Colonic mucosa (tissue), 4 donors: ENCODE results near the gene ASB18. TPM values are rescaled to one million over a fixed set of nuclear protein-coding genes. Genes with fewer than 3 reads are reported as not detected.

Source experiments
- DNase-seq: peaks from one replicate; pipeline ENCODE4 v3.0.0-alpha.2; 2020
- H3K27ac ChIP-seq: fragments of 200-600 bp; one replicate; pipeline ENCODE4 v1.8.0; 2021
- H3K27me3 ChIP-seq: fragments of 200-600 bp; one replicate; pipeline ENCODE4 v1.8.0; 2021
- H3K36me3 ChIP-seq: fragments of 200-600 bp; one replicate; pipeline ENCODE4 v1.8.0; 2021
- H3K4me1 ChIP-seq: fragments of 200-600 bp; one replicate; pipeline ENCODE4 v1.8.0; 2021; ENCODE audit warnings: mild to moderate bottlenecking
- H3K4me3 ChIP-seq: fragments of 200-600 bp; one replicate; pipeline ENCODE4 v1.8.0; 2021
- H3K9ac ChIP-seq, 2 donors: one replicate each; pipeline ENCODE4 v1.7.0; 2013; ENCODE audit warnings: control low read depth in 2 of 2, low read depth in 2 of 2, low read length in 2 of 2
- H3K9me3 ChIP-seq: fragments of 200-600 bp; one replicate; pipeline ENCODE4 v1.8.0; 2021
- CTCF ChIP-seq: fragments of 200-600 bp; IDR thresholded peaks from one replicate; pipeline ENCODE4 v1.8.0; 2022; ENCODE audit warnings: antibody characterized with exemption, mild to moderate bottlenecking
- intact Hi-C: fragments of 100-400 bp; cut with DNase I; formaldehyde crosslinking; loops from one replicate; pipeline ENCODE4 v1.14.1; 2022
- total RNA-seq, 2 donors: library from RNA; stranded (reverse); fragmentation: NEBNext Ultra II Directional in 1 of 2; extraction: Animal tissue kit (Norgen Biotek cat#: 25700) in 1 of 2; gene quantifications; one replicate each; pipeline ENCODE4 v1.2.1, GENCODE V29; 2021
- donor health status: healthy.
- donor health status: DM: no; HTN: no; CAD: no.
- donor health status: DM: no; HTN: no; CAD: no.

Gene ASB18
- total RNA-seq, 2 donors from 2014 or later = not detected

- H3K36me3 ChIP-seq = no peaks in the 10 kb centered on the region
- H3K27me3 ChIP-seq = no peaks in the 10 kb centered on the region
- H3K27ac ChIP-seq = no peak overlapping the region
- H3K9me3 ChIP-seq = no peaks in the 10 kb centered on the region
- H3K9ac ChIP-seq = no peak overlapping the region
- H3K4me3 ChIP-seq = no peak overlapping the region
- intact Hi-C loops = no loop called here
- no peak for TF ChIP-seq CTCF
- no peaks in the 10 kb centered on the region for H3K4me1 ChIP-seq
- DNase-seq = no peak
Measured at GRCh38 chr2:236244256-236244655, 19.9 kb downstream of the ASB18 start.

- H3K9me3 ChIP-seq = no peaks in the 10 kb centered on the region
- TF ChIP-seq CTCF = no peak
- peaks cover 5% of the 10 kb centered on the region for H3K27me3 ChIP-seq
- no peak overlapping the region for H3K9ac ChIP-seq
- intact Hi-C loops = no loop called here
- H3K36me3 ChIP-seq = no peaks in the 10 kb centered on the region
- H3K4me1 ChIP-seq = no peaks in the 10 kb centered on the region
- no peak for DNase-seq
- no peak overlapping the region for H3K4me3 ChIP-seq
- H3K27ac ChIP-seq = no peak overlapping the region
Measured at GRCh38 chr2:236242057-236242495, 22.1 kb downstream of the ASB18 start.

GRCh38 chr2:236241181-236242056 is 22.8 kb downstream of the ASB18 start:
- Histone ChIP-seq H3K4me1 (no peaks in the 10 kb centered on the region), H3K27me3 (peaks cover 11% of the 10 kb centered on the region), H3K27ac (no peak overlapping the region), H3K36me3 (no peaks in the 10 kb centered on the region), H3K4me3 (no peak overlapping the region), H3K9me3 (no peaks in the 10 kb centered on the region), H3K9ac (no peak overlapping the region)
- intact Hi-C loops = no loop called here
- TF ChIP-seq CTCF = no peak
- DNase-seq = no peak

- H3K36me3 ChIP-seq = no peaks in the 10 kb centered on the region
- no peak overlapping the region for H3K9ac ChIP-seq
- no peak overlapping the region for H3K4me3 ChIP-seq
- H3K27ac ChIP-seq = no peak overlapping the region
- H3K9me3 ChIP-seq = no peaks in the 10 kb centered on the region
- DNase-seq = no peak
- TF ChIP-seq CTCF = no peak
- intact Hi-C loops = no loop called here
- peaks cover 17% of the 10 kb centered on the region for H3K27me3 ChIP-seq
- no peaks in the 10 kb centered on the region for H3K4me1 ChIP-seq
Measured at GRCh38 chr2:236240228-236240990, 23.8 kb downstream of the ASB18 start.

GRCh38 chr2:236239276-236240065 is 24.7 kb downstream of the ASB18 start:
- DNase-seq = no peak
- Histone ChIP-seq H3K4me1 (no peaks in the 10 kb centered on the region), H3K27me3 (peaks cover 18% of the 10 kb centered on the region), H3K36me3 (no peaks in the 10 kb centered on the region), H3K9ac (no peak overlapping the region), H3K9me3 (no peaks in the 10 kb centered on the region), H3K27ac (no peak overlapping the region), H3K4me3 (no peak overlapping the region)
- TF ChIP-seq CTCF = no peak
- intact Hi-C loops = no loop called here
